Panc1 (cell line): ENCODE measurements around the gene RNF220.

Source experiments
- POLR2AphosphoS5 ChIP-seq: IDR thresholded peaks from 2 replicates; pipeline ENCODE4 v1.6.1; 2012; ENCODE audit warnings: mild to moderate bottlenecking, low read depth, low read length, moderate library complexity
- SIN3A ChIP-seq: IDR thresholded peaks from 2 replicates; pipeline ENCODE4 v1.6.1; 2012; ENCODE audit warnings: low read depth, mild to moderate bottlenecking, low read length, moderate library complexity, borderline replicate concordance; ENCODE audit not compliant: insufficient read depth
- TCF7L2 ChIP-seq: IDR thresholded peaks from 2 replicates; pipeline ENCODE4 v1.6.1; 2011; ENCODE audit warnings: mild to moderate bottlenecking, low read depth, low read length, inconsistent platforms
- TF ChIP-seq, protein P1 (sequence below): fragments of 450-650 bp; IDR thresholded peaks from 2 replicates; pipeline ENCODE4 v1.5.1; 2017; ENCODE audit warnings: mild to moderate bottlenecking
- TF ChIP-seq, protein P2 (sequence below), 2 experiments: IDR thresholded peaks; 2 replicates each; pipeline ENCODE4 v1.6.1; 2011 to 2012; ENCODE audit warnings: low read depth in 2 of 2, control low read depth in 1 of 2, low read length in 1 of 2, mild to moderate bottlenecking in 1 of 2, moderate library complexity in 1 of 2; ENCODE audit not compliant: insufficient read depth in 1 of 2

DNA sequence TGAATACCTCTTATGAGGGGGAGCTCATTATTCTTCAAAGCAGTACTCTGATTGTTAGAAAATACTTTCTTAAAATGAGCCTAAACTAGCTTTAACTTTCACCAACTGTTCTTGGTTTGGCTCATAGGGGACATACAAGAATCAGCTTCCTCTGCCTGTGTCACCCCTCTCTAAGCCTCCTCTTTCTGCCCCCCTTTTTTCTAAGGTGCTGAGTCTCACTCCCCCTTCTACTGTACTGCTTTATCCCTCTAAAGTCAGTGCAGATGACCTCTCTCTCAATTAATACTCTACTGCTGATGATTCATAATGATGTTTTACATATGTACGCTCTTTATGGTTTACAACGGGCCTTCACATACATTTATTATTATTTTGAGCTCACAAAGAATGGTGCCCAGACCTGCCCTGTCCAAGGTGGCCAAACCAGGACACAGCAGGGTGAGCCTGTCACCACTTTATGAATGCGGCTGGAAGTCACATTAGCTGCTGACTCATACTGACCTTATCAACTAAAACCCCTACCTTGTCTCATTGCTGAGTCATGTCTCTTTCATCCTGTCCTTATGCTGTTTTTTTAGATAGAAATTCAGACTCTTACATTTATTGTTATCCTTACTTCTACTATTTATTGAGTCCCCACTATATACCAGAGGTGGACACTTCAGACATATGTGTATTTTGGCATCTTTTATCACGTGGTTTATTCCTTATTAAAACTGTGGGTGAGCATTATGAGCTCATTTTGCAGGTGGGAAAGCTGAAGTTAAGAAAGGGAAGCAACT, 126.9 kb downstream of the RNF220 start:
- TF ChIP-seq, protein P1, sequence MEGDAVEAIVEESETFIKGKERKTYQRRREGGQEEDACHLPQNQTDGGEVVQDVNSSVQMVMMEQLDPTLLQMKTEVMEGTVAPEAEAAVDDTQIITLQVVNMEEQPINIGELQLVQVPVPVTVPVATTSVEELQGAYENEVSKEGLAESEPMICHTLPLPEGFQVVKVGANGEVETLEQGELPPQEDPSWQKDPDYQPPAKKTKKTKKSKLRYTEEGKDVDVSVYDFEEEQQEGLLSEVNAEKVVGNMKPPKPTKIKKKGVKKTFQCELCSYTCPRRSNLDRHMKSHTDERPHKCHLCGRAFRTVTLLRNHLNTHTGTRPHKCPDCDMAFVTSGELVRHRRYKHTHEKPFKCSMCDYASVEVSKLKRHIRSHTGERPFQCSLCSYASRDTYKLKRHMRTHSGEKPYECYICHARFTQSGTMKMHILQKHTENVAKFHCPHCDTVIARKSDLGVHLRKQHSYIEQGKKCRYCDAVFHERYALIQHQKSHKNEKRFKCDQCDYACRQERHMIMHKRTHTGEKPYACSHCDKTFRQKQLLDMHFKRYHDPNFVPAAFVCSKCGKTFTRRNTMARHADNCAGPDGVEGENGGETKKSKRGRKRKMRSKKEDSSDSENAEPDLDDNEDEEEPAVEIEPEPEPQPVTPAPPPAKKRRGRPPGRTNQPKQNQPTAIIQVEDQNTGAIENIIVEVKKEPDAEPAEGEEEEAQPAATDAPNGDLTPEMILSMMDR = no peak
- TF ChIP-seq, protein P2, sequence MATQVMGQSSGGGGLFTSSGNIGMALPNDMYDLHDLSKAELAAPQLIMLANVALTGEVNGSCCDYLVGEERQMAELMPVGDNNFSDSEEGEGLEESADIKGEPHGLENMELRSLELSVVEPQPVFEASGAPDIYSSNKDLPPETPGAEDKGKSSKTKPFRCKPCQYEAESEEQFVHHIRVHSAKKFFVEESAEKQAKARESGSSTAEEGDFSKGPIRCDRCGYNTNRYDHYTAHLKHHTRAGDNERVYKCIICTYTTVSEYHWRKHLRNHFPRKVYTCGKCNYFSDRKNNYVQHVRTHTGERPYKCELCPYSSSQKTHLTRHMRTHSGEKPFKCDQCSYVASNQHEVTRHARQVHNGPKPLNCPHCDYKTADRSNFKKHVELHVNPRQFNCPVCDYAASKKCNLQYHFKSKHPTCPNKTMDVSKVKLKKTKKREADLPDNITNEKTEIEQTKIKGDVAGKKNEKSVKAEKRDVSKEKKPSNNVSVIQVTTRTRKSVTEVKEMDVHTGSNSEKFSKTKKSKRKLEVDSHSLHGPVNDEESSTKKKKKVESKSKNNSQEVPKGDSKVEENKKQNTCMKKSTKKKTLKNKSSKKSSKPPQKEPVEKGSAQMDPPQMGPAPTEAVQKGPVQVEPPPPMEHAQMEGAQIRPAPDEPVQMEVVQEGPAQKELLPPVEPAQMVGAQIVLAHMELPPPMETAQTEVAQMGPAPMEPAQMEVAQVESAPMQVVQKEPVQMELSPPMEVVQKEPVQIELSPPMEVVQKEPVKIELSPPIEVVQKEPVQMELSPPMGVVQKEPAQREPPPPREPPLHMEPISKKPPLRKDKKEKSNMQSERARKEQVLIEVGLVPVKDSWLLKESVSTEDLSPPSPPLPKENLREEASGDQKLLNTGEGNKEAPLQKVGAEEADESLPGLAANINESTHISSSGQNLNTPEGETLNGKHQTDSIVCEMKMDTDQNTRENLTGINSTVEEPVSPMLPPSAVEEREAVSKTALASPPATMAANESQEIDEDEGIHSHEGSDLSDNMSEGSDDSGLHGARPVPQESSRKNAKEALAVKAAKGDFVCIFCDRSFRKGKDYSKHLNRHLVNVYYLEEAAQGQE (IDR thresholded peaks at IDR 0.05; ENCODE audit: insufficient read depth in 1 of 2, low read depth in 2 of 2, low read length in 1 of 2) = peak; percentile 67 to 75; a peak in 3 of 4 replicates
- TF ChIP-seq POLR2AphosphoS5 = no peak
- TF ChIP-seq SIN3A = no peak
- TF ChIP-seq TCF7L2 = no peak
